MCF 10A (cell line): ENCODE data around the gene ISG15. TPM values are rescaled to one million over a fixed set of nuclear protein-coding genes. Genes with fewer than 3 reads are reported as not detected.
"Not testable (repeated sequence)": the region's sequence is repeated elsewhere in the genome, so short reads cannot be mapped to it uniquely, and the experiment has no call there.

ENCODE experiments used
- BruUV-seq: library from RNA; stranded (reverse); fragments of 400-500 nt; replicated peaks from 2 replicates; lab custom pipeline; 2021; lab: Mats Ljungman, UMichigan
- CTCF ChIA-PET: fragments of 300-600 bp; sonication (Branson Sonifier 250); formaldehyde crosslinking; extraction: SDS; loops from one replicate; lab custom pipeline; 2021; ENCODE audit warnings: antibody characterized with exemption, inconsistent platforms; lab: Yijun Ruan, JAX
- POLR2A ChIA-PET: fragments of 300-600, 350-650 bp; sonication (Branson Sonifier 250); formaldehyde crosslinking; extraction: SDS; loops from one replicate; lab custom pipeline; 2020; ENCODE audit warnings: antibody characterized with exemption, inconsistent platforms; lab: Yijun Ruan, JAX
- DNase-seq: peaks from one replicate; pipeline ENCODE4 v3.0.0-alpha.2; 2018; ENCODE audit not compliant: unreplicated experiment
- H3K27ac Mint-ChIP-seq: one replicate; pipeline ENCODE4 v1.8.0; 2022; ENCODE audit warnings: mild to moderate bottlenecking, low read depth, mixed read lengths; ENCODE audit not compliant: unreplicated experiment
- H3K27me3 Mint-ChIP-seq: one replicate; pipeline ENCODE4 v1.8.0; 2022; ENCODE audit warnings: mixed read lengths; ENCODE audit not compliant: insufficient read depth, unreplicated experiment
- H3K36me3 Mint-ChIP-seq: one replicate; pipeline ENCODE4 v1.8.0; 2022; ENCODE audit warnings: mild to moderate bottlenecking, moderate library complexity, mixed read lengths; ENCODE audit not compliant: insufficient read depth, unreplicated experiment
- H3K4me1 Mint-ChIP-seq: one replicate; pipeline ENCODE4 v1.8.0; 2022; ENCODE audit warnings: mixed read lengths; ENCODE audit not compliant: insufficient read depth, unreplicated experiment
- H3K4me3 Mint-ChIP-seq: one replicate; pipeline ENCODE4 v1.8.0; 2022; ENCODE audit warnings: mild to moderate bottlenecking, moderate library complexity, mixed read lengths; ENCODE audit not compliant: unreplicated experiment
- H3K9me3 Mint-ChIP-seq: one replicate; pipeline ENCODE4 v1.8.0; 2022; ENCODE audit warnings: mixed read lengths; ENCODE audit not compliant: unreplicated experiment
- CTCF ChIP-seq: fragments of 200-600 bp; IDR thresholded peaks from one replicate; pipeline ENCODE4 v1.8.0; 2022; ENCODE audit warnings: antibody characterized with exemption, mild to moderate bottlenecking; ENCODE audit not compliant: unreplicated experiment
- intact Hi-C: fragments of 100-400 bp; cut with micrococcal nuclease; formaldehyde crosslinking; loops from 2 replicates; pipeline ENCODE4 v1.14.1; 2022
- total RNA-seq: library from RNA; stranded (reverse); gene quantifications from 2 replicates; pipeline ENCODE4 v1.2.3, GENCODE V29; 2022

ISG15 gene
- total RNA-seq, 1 experiment from 2014 or later: 7.4 TPM

- ChIA-PET CTCF (interaction anchor here (1.5 to 2.0 kb wide), 3 partner anchors 9 to 22 kb away, joined by 4 to 7 read pairs (median 5); no protein-coding TSS in a partner anchor), POLR2A (interaction anchor here (1.4 kb wide), 1 partner anchor 7 kb away, joined by 3 read pairs; the partner anchor contains the start of gene ISG15)
- Mint-ChIP-seq H3K27me3 (no peaks in the 10 kb centered on the region), H3K4me1 (peaks cover 7% of the 10 kb centered on the region), H3K4me3 (no peak overlapping the region), H3K9me3 (no peaks in the 10 kb centered on the region), H3K36me3 (no peaks in the 10 kb centered on the region), H3K27ac (no peak overlapping the region)
- BruUV-seq: no TSS peak
- no peak for DNase-seq
- TF ChIP-seq CTCF: no peak
- intact Hi-C loops: no loop called here
Observed at GRCh38 chr1:1005774-1006304, 7.5 kb upstream of the ISG15 start.

GRCh38 chr1:1006305-1007159 lies 6.8 kb upstream of the ISG15 start:
- intact Hi-C loops: no loop called here
- ChIA-PET POLR2A (interaction anchor here (0.6 kb wide), 1 partner anchor 23 kb away, joined by 3 read pairs; no protein-coding TSS in a partner anchor), CTCF (interaction anchor here (1.5 to 2.0 kb wide), 3 partner anchors 8 to 22 kb away, joined by 4 to 7 read pairs (median 5); no protein-coding TSS in a partner anchor)
- Mint-ChIP-seq H3K9me3 (no peaks in the 10 kb centered on the region), H3K27ac (no peak overlapping the region), H3K4me3 (no peak overlapping the region), H3K36me3 (no peaks in the 10 kb centered on the region), H3K27me3 (no peaks in the 10 kb centered on the region), H3K4me1 (peaks cover 5% of the 10 kb centered on the region)
- no peak for TF ChIP-seq CTCF
- BruUV-seq: no TSS peak
- no peak for DNase-seq

GRCh38 chr1:1010131-1010530 lies 3.2 kb upstream of the ISG15 start:
- H3K27ac Mint-ChIP-seq, H3K27me3 Mint-ChIP-seq, H3K4me3 Mint-ChIP-seq, intact Hi-C loops, H3K9me3 Mint-ChIP-seq, DNase-seq, H3K4me1 Mint-ChIP-seq, BruUV-seq: not testable (repeated sequence)
- peaks cover 16% of the 10 kb centered on the region for H3K36me3 Mint-ChIP-seq
- POLR2A ChIA-PET: interaction anchor here (0.6 to 1.3 kb wide), 2 partner anchors 11 to 305 kb away, joined by 3 to 6 read pairs; no protein-coding TSS in a partner anchor
- CTCF ChIA-PET: interaction anchor here (1.5 kb wide), 1 partner anchor 54 kb away, joined by 4 read pairs; no protein-coding TSS in a partner anchor

GRCh38 chr1:1011396-1011949 lies 1.8 kb upstream of the ISG15 start:
- ChIA-PET CTCF (no interaction called here), POLR2A (interaction anchor here (1.3 kb wide), 1 partner anchor 13 kb away, joined by 3 read pairs; no protein-coding TSS in a partner anchor)
- peaks cover 9% of the 10 kb centered on the region for H3K4me1 Mint-ChIP-seq

GRCh38 chr1:1012736-1013104 lies 577 bp upstream of the ISG15 start:
- H3K4me1 Mint-ChIP-seq, H3K27me3 Mint-ChIP-seq, intact Hi-C loops, H3K9me3 Mint-ChIP-seq, DNase-seq: not testable (repeated sequence)
- Mint-ChIP-seq H3K36me3 (peaks cover 16% of the 10 kb centered on the region), H3K27ac (peak overlapping the region; percentile 94), H3K4me3 (peak overlapping the region; percentile 91)
- ChIA-PET POLR2A (interaction anchor here (0.9 to 1.5 kb wide), 8 partner anchors 8 to 395 kb away, joined by 3 to 6 read pairs (median 4); partner anchors contain the start of genes HES4 and MRPL20), CTCF (interaction anchor here (1.8 to 7.3 kb wide), 3 partner anchors 11 to 51 kb away, joined by 5 to 65 read pairs (median 18); no protein-coding TSS in a partner anchor)
- TSS peak; percentile 62 for BruUV-seq

More at GRCh38 chr1:1011396-1011949, 1.8 kb upstream of the ISG15 start:
- peaks cover 16% of the 10 kb centered on the region for H3K36me3 Mint-ChIP-seq
- H3K9me3 Mint-ChIP-seq: no peaks in the 10 kb centered on the region
- no peak for DNase-seq
- H3K27me3 Mint-ChIP-seq: no peaks in the 10 kb centered on the region
- H3K4me3 Mint-ChIP-seq: no peak overlapping the region
- no TSS peak for BruUV-seq
- no peak for TF ChIP-seq CTCF
- H3K27ac Mint-ChIP-seq: no peak overlapping the region
- intact Hi-C loops: no loop called here
